CD14-positive monocyte (primary cell): ENCODE measurements around the gene SLC25A21. TPM values are rescaled to one million over a fixed set of nuclear protein-coding genes. Genes with fewer than 3 reads are reported as not detected.

ENCODE experiments used
- DNase-seq, 3 donors: peaks; one replicate each; pipeline ENCODE4 v3.0.0-alpha.2; 2011 to 2022
- H2AFZ ChIP-seq: 2 replicates; pipeline ENCODE4 v1.6.0; 2012; ENCODE audit warnings: mild to moderate bottlenecking, low read depth, low read length, inconsistent platforms; ENCODE audit not compliant: insufficient read depth, poor library complexity, severe bottlenecking
- H3K27ac ChIP-seq, 2 donors: 1 replicate in 1 of 2; 2 replicates in 1 of 2; pipeline ENCODE4 v1.5.1; 2012 to 2013; ENCODE audit warnings: low read length in 2 of 2, control low read depth in 1 of 2, inconsistent platforms in 1 of 2, low read depth in 1 of 2, mild to moderate bottlenecking in 1 of 2
- H3K27me3 ChIP-seq, 2 donors: one replicate each; pipeline versions ENCODE4 v1.6.0 to v1.6.1; 2011 to 2013; ENCODE audit warnings: low read length in 2 of 2; ENCODE audit not compliant: control insufficient read depth in 2 of 2, insufficient read depth in 2 of 2
- H3K36me3 ChIP-seq, 2 donors: replicated peaks in 1 of 2; 1 replicate in 1 of 2; 2 replicates in 1 of 2; pipeline versions ENCODE4 v1.5.1 to v1.6.1; 2012 to 2013; ENCODE audit warnings: low read length in 2 of 2, control low read depth in 1 of 2, inconsistent platforms in 1 of 2, mild to moderate bottlenecking in 1 of 2; ENCODE audit not compliant: insufficient read depth in 2 of 2, control insufficient read depth in 1 of 2
- H3K4me1 ChIP-seq, 2 donors: 1 replicate in 1 of 2; 2 replicates in 1 of 2; pipeline versions ENCODE4 v1.5.1 to v1.6.1; 2012 to 2013; ENCODE audit warnings: low read length in 2 of 2, control low read depth in 1 of 2, inconsistent platforms in 1 of 2, mild to moderate bottlenecking in 1 of 2, moderate library complexity in 1 of 2; ENCODE audit not compliant: insufficient read depth in 2 of 2, control insufficient read depth in 1 of 2
- H3K4me2 ChIP-seq: replicated peaks from 2 replicates; pipeline ENCODE3; 2012; ENCODE audit warnings: low read length, moderate library complexity, mild to moderate bottlenecking; ENCODE audit not compliant: poor library complexity, severe bottlenecking; ENCODE audit errors: extremely low read depth
- H3K4me3 ChIP-seq, 3 experiments: fragments of 200-600 bp in 1 of 3; sonication (generic) in 1 of 3; replicated peaks in 1 of 3; 1 replicate in 2 of 3; 2 replicates in 1 of 3; pipeline ENCODE4 v1.5.1; 2011 to 2013; ENCODE audit warnings: low read length in 3 of 3, mild to moderate bottlenecking in 3 of 3, control low read depth in 2 of 3, low read depth in 2 of 3, inconsistent platforms in 1 of 3, moderate library complexity in 1 of 3
- H3K79me2 ChIP-seq: 2 replicates; pipeline ENCODE4 v1.6.0; 2012; ENCODE audit warnings: mild to moderate bottlenecking, control low read depth, inconsistent platforms, low read length, moderate library complexity; ENCODE audit not compliant: insufficient read depth
- H3K9ac ChIP-seq: 2 replicates; pipeline ENCODE4 v1.6.0; 2017; ENCODE audit warnings: low read length, mild to moderate bottlenecking; ENCODE audit not compliant: insufficient read depth, poor library complexity, severe bottlenecking
- H3K9me3 ChIP-seq, 2 donors: replicated peaks in 1 of 2; 1 replicate in 1 of 2; 2 replicates in 1 of 2; pipeline versions ENCODE4 v1.5.1 to v1.6.1; 2012 to 2013; ENCODE audit warnings: low read length in 2 of 2, control low read depth in 1 of 2; ENCODE audit not compliant: control insufficient read depth in 1 of 2, insufficient read depth in 1 of 2
- H4K20me1 ChIP-seq: 2 replicates; pipeline ENCODE4 v1.6.0; 2012; ENCODE audit warnings: mild to moderate bottlenecking, low read length, control low read depth, moderate library complexity; ENCODE audit not compliant: insufficient read depth
- H3K27ac Mint-ChIP-seq, 7 donors: one replicate each; pipeline ENCODE4 v1.8.0; 2020; ENCODE audit warnings: mild to moderate bottlenecking in 7 of 7, mixed read lengths in 7 of 7, moderate library complexity in 6 of 7, inconsistent platforms in 2 of 7
- H3K27me3 Mint-ChIP-seq, 3 donors: one replicate each; pipeline ENCODE4 v1.8.0; 2021 to 2022; ENCODE audit warnings: low read depth in 3 of 3, mild to moderate bottlenecking in 3 of 3, mixed read lengths in 3 of 3, moderate library complexity in 3 of 3, inconsistent platforms in 1 of 3
- H3K36me3 Mint-ChIP-seq, 2 donors: one replicate each; pipeline ENCODE4 v1.8.0; 2020; ENCODE audit warnings: mixed read lengths in 2 of 2, inconsistent platforms in 1 of 2, mild to moderate bottlenecking in 1 of 2
- H3K4me1 Mint-ChIP-seq: one replicate; pipeline ENCODE4 v1.8.0; 2020; ENCODE audit warnings: mild to moderate bottlenecking, mixed read lengths
- H3K4me3 Mint-ChIP-seq, 2 donors: one replicate each; pipeline ENCODE4 v1.8.0; 2020; ENCODE audit warnings: mild to moderate bottlenecking in 2 of 2, mixed read lengths in 2 of 2, moderate library complexity in 1 of 2
- H3K9me3 Mint-ChIP-seq, 7 donors: one replicate each; pipeline ENCODE4 v1.8.0; 2020 to 2022; ENCODE audit warnings: mixed read lengths in 7 of 7, mild to moderate bottlenecking in 6 of 7, moderate library complexity in 6 of 7, inconsistent platforms in 2 of 7
- CTCF ChIP-seq: fragments of 200-600 bp; IDR thresholded peaks from one replicate; pipeline ENCODE4 v1.8.0; 2022; ENCODE audit warnings: antibody characterized with exemption, mild to moderate bottlenecking
- WGBS: methylation state at CpG from one replicate; pipeline ENCODE4 v1.1.5; 2013; ENCODE audit warnings: missing lambda C conversion rate; ENCODE audit not compliant: insufficient coverage; 5-methylcytosine and 5-hydroxymethylcytosine counted together
- intact Hi-C, 2 donors: fragments of 100-400 bp; cut with micrococcal nuclease; formaldehyde crosslinking; loops; one replicate each; pipeline versions ENCODE4 v1.15.0 to v1.15.1; 2023
- polyA plus RNA-seq, 3 donors: library from polyadenylated mRNA; depleted of rRNA in 1 of 3; unstranded in 2 of 3; stranded (reverse) in 1 of 3; fragments of 300-500 nt in 2 of 3; fragments of >200 nt in 1 of 3; fragmentation: Illumina TruSeq in 2 of 3; gene quantifications; 1 replicate in 2 of 3; 2 replicates in 1 of 3; pipeline ENCODE4 v1.2.3, GENCODE V29; 2012 to 2021

Gene SLC25A21
- polyA plus RNA-seq, 3 donors, result not detected

- Mint-ChIP-seq H3K4me1 (no peaks in the 10 kb centered on the region), H3K27me3 (no peaks in the 10 kb centered on the region), H3K36me3 (no peaks in the 10 kb centered on the region), H3K9me3 (peaks cover 0 to 4% (median 0%) of the 10 kb centered on the region in 7 donors), H3K4me3 (no peak overlapping the region), H3K27ac (no peak overlapping the region)
- H3K9ac ChIP-seq, result no peak overlapping the region
- WGBS, result no CpG with 5 or more reads among the region's 1 CpG
- no peaks in the 10 kb centered on the region for H3K36me3 ChIP-seq
- H3K4me2 ChIP-seq, result no peak overlapping the region
- no peaks in the 10 kb centered on the region for H3K9me3 ChIP-seq
- no peaks in the 10 kb centered on the region for H3K27me3 ChIP-seq
- no peaks in the 10 kb centered on the region for H3K4me1 ChIP-seq
- H2AFZ ChIP-seq, result no peak overlapping the region
- TF ChIP-seq CTCF, result no peak
- H3K79me2 ChIP-seq, result no peaks in the 10 kb centered on the region
- H3K27ac ChIP-seq, result no peak overlapping the region
- no peak overlapping the region for H3K4me3 ChIP-seq
- intact Hi-C loops, result no loop called here
- DNase-seq, result no peak
- H4K20me1 ChIP-seq, result no peaks in the 10 kb centered on the region
Observed at GRCh38 chr14:37021390-37021789, 151.0 kb downstream of the SLC25A21 start.

- H3K36me3 Mint-ChIP-seq, result no peaks in the 10 kb centered on the region
Observed at GRCh38 chr14:37019488-37019887, 152.9 kb downstream of the SLC25A21 start.

More at GRCh38 chr14:37019488-37019887, 152.9 kb downstream of the SLC25A21 start:
- Histone ChIP-seq H3K4me3 (no peak overlapping the region), H3K36me3 (no peaks in the 10 kb centered on the region), H4K20me1 (no peaks in the 10 kb centered on the region), H2AFZ (no peak overlapping the region), H3K4me1 (no peaks in the 10 kb centered on the region), H3K4me2 (no peak overlapping the region), H3K9me3 (no peaks in the 10 kb centered on the region), H3K79me2 (no peaks in the 10 kb centered on the region), H3K9ac (no peak overlapping the region), H3K27ac (no peak overlapping the region), H3K27me3 (no peaks in the 10 kb centered on the region)
- no peak for TF ChIP-seq CTCF
- 17% methylated on average over 1 of the region's 1 CpG for WGBS
- no peak overlapping the region for H3K27ac Mint-ChIP-seq
- no peaks in the 10 kb centered on the region for H3K27me3 Mint-ChIP-seq
- H3K9me3 Mint-ChIP-seq, result peaks cover 0 to 4% (median 0%) of the 10 kb centered on the region in 7 donors
- DNase-seq, result no peak
- intact Hi-C loops, result no loop called here
- no peak overlapping the region for H3K4me3 Mint-ChIP-seq
- H3K4me1 Mint-ChIP-seq, result no peaks in the 10 kb centered on the region
